Nephron (organoid): ENCODE measurements around the gene TPPP.
A peak's percentile ranks its signal among the peaks of the same experiment; 100 is the strongest.

ENCODE experiments used
- H3K27ac Mint-ChIP-seq, 3 experiments: 2 replicates each; pipeline ENCODE4 v1.8.0; 2020; ENCODE audit warnings: mixed read lengths in 3 of 3, mild to moderate bottlenecking in 2 of 3, moderate library complexity in 1 of 3
- H3K27me3 Mint-ChIP-seq: 2 replicates; pipeline ENCODE4 v1.8.0; 2021; ENCODE audit warnings: low read depth, mild to moderate bottlenecking, moderate library complexity, mixed read lengths
- H3K36me3 Mint-ChIP-seq: 2 replicates; pipeline ENCODE4 v1.8.0; 2020; ENCODE audit warnings: low read depth, mixed read lengths
- H3K4me1 Mint-ChIP-seq: 2 replicates; pipeline ENCODE4 v1.8.0; 2020; ENCODE audit warnings: mixed read lengths
- H3K4me3 Mint-ChIP-seq, 3 experiments: 2 replicates each; pipeline ENCODE4 v1.8.0; 2020; ENCODE audit warnings: mild to moderate bottlenecking in 3 of 3, mixed read lengths in 3 of 3, moderate library complexity in 2 of 3
- H3K9me3 Mint-ChIP-seq: 2 replicates; pipeline ENCODE4 v1.8.0; 2020; ENCODE audit warnings: mixed read lengths
- CTCF ChIP-seq, 3 experiments: fragments of 200-600 bp; sonication (generic); IDR thresholded peaks; one replicate each; pipeline ENCODE4 v1.5.0; 2021; ENCODE audit warnings: antibody characterized with exemption in 3 of 3; ENCODE audit not compliant: unreplicated experiment in 3 of 3

TPPP gene

DNA sequence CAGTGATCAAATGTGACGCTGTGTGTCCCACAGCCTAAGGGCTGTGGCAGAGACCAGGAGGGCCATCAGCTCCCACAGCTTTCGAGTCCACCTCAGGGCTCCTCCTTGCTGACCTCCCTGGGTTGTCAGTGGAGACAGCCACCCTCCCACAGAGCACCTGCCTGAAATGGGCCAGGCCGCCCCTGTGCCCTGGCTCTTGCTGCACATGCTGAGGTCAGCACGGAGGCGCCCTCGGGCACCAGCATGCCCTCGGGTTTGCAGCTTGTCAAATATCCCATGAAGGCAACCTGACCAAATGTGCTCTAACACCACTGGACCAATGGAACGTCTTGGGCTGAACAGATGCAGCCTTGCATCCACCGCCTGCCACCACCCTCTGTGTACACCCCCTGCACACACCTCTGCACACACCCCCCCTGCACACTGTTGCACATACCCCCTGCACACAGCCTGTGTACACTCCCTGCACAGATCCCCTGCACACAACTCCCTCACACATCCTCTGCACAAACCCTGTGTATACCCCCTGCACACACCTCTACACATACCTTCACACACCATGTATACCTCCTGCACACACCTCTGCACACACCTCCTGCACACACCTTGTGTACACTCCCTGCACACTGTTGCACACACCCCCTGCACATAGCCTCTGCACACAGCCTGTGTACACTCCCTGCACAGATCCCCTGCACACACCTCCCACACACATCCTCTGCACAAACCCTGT lies 83.0 kb downstream of the TPPP start:
- H3K27ac Mint-ChIP-seq: no peak overlapping the region
- peak overlapping the region; percentile 85 to 91 (median 91) for H3K4me3 Mint-ChIP-seq
- peaks cover 6% of the 10 kb centered on the region for H3K27me3 Mint-ChIP-seq
- peaks cover 18% of the 10 kb centered on the region for H3K4me1 Mint-ChIP-seq
- TF ChIP-seq CTCF (IDR thresholded peaks at IDR 0.05; ENCODE audit: unreplicated experiment in 3 of 3): no peak
- peaks cover 7% of the 10 kb centered on the region for H3K9me3 Mint-ChIP-seq
- peaks cover 15% of the 10 kb centered on the region for H3K36me3 Mint-ChIP-seq
